ENCODE results near the gene KIRREL1.

KIRREL1 gene

GRCh38 chr1:158007667-158008386, 14.4 kb downstream of the KIRREL1 start:
- no peak for DNase-seq (ENCODE audit: low read depth in 2 of 2)

- DNase-seq (ENCODE audit: low read depth in 2 of 2) = no peak
Observed at GRCh38 chr1:158008630-158009029, 15.2 kb downstream of the KIRREL1 start.

GRCh38 chr1:158011714-158012113, 18.3 kb downstream of the KIRREL1 start:
- DNase-seq (ENCODE audit: low read depth in 2 of 2) = no peak

GRCh38 chr1:158013840-158014730, 20.6 kb downstream of the KIRREL1 start:
- DNase-seq (ENCODE audit: low read depth in 2 of 2) = no peak

GRCh38 chr1:158014731-158015320, 21.4 kb downstream of the KIRREL1 start:
- no peak for DNase-seq (ENCODE audit: low read depth in 2 of 2)

- DNase-seq (ENCODE audit: low read depth in 2 of 2) = no peak
Observed at GRCh38 chr1:158016651-158017335, 23.3 kb downstream of the KIRREL1 start.

GRCh38 chr1:158017800-158018595, 24.6 kb downstream of the KIRREL1 start:
- no peak for DNase-seq (ENCODE audit: low read depth in 2 of 2)

GRCh38 chr1:158019171-158019868, 25.9 kb downstream of the KIRREL1 start:
- no peak for DNase-seq (ENCODE audit: low read depth in 2 of 2)

GRCh38 chr1:158020259-158020885, 26.9 kb downstream of the KIRREL1 start:
- DNase-seq (ENCODE audit: low read depth in 2 of 2) = no peak

- DNase-seq (ENCODE audit: low read depth in 2 of 2) = no peak
Observed at GRCh38 chr1:158020886-158021620, 27.6 kb downstream of the KIRREL1 start.

- DNase-seq (ENCODE audit: low read depth in 2 of 2) = no peak
Observed at GRCh38 chr1:158021721-158022120, 28.3 kb downstream of the KIRREL1 start.

- no peak for DNase-seq (ENCODE audit: low read depth in 2 of 2)
Observed at GRCh38 chr1:158022554-158023312, 29.3 kb downstream of the KIRREL1 start.

- DNase-seq (ENCODE audit: low read depth in 2 of 2) = no peak
Observed at GRCh38 chr1:158024737-158025136, 31.3 kb downstream of the KIRREL1 start.

GRCh38 chr1:158025576-158026230, 32.3 kb downstream of the KIRREL1 start:
- DNase-seq (ENCODE audit: low read depth in 2 of 2) = no peak

- no peak for DNase-seq (ENCODE audit: low read depth in 2 of 2)
Observed at GRCh38 chr1:158026651-158027050, 33.2 kb downstream of the KIRREL1 start.

GRCh38 chr1:158027508-158027907, 34.1 kb downstream of the KIRREL1 start:
- no peak for DNase-seq (ENCODE audit: low read depth in 2 of 2)

- no peak for DNase-seq (ENCODE audit: low read depth in 2 of 2)
Observed at GRCh38 chr1:158028969-158029368, 35.5 kb downstream of the KIRREL1 start.

- DNase-seq (ENCODE audit: low read depth in 2 of 2) = no peak
Observed at GRCh38 chr1:158035014-158035413, 41.6 kb downstream of the KIRREL1 start.

Measured in stimulated activated CD8-positive, alpha-beta memory T cell treated with anti-CD3 and anti-CD28 coated beads, Interleukin-2, amount 100 ng/mL, for 1 hour (primary cell).